ENCODE measurements around the gene HELQ. TPM values are rescaled to one million over a fixed set of nuclear protein-coding genes. Genes with fewer than 3 reads are reported as not detected.

The HELQ gene
- total RNA-seq, 1 experiment from 2014 or later: 9.3 TPM

DNA sequence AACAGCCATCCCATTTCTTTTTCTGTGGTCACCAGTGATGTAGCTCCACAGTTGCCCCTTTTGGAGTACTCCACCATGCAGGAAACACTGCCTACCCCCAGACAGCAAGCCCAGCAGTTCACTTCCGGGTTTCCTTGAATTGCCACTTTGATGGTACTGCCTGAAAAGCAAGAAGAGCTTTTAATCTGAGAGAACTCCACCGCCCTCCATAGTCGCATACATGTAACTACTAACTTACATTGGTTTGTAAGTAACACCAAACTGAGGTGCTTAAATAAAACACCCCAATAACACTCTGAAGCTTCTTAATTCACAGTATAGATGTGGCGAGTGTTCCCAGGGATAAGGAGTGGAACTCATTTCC lies 67.3 kb downstream of the HELQ start:
- intact Hi-C loops (cut with micrococcal nuclease; ENCODE audit: unreplicated experiment) (no loop called here), in situ Hi-C loops (cut with HindIII; ENCODE audit: low pct_unique_long_range_greater_than_20kb, low sequenced_read_pairs) (no loop called here)
- POLR2A ChIA-PET: no interaction called here
- no peaks in the 10 kb centered on the region for H3K4me1 ChIP-seq (ENCODE audit: control insufficient read depth, insufficient read depth, low read length)
- ATAC-seq (no peak), DNase-seq (ENCODE audit: low read depth, low spot score) (no peak)
- TF ChIP-seq POLR2AphosphoS5 (IDR thresholded peaks at IDR 0.05; ENCODE audit: low read depth, low read length) (no peak), TCF7L2 (IDR thresholded peaks at IDR 0.05; ENCODE audit: low read depth, low read length) (no peak), SIN3A (IDR thresholded peaks at IDR 0.05; ENCODE audit: borderline replicate concordance, insufficient read depth, low read depth, low read length) (no peak)
- TF ChIP-seq, protein P1, sequence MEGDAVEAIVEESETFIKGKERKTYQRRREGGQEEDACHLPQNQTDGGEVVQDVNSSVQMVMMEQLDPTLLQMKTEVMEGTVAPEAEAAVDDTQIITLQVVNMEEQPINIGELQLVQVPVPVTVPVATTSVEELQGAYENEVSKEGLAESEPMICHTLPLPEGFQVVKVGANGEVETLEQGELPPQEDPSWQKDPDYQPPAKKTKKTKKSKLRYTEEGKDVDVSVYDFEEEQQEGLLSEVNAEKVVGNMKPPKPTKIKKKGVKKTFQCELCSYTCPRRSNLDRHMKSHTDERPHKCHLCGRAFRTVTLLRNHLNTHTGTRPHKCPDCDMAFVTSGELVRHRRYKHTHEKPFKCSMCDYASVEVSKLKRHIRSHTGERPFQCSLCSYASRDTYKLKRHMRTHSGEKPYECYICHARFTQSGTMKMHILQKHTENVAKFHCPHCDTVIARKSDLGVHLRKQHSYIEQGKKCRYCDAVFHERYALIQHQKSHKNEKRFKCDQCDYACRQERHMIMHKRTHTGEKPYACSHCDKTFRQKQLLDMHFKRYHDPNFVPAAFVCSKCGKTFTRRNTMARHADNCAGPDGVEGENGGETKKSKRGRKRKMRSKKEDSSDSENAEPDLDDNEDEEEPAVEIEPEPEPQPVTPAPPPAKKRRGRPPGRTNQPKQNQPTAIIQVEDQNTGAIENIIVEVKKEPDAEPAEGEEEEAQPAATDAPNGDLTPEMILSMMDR (IDR thresholded peaks at IDR 0.05): no peak
- TF ChIP-seq, protein P2, sequence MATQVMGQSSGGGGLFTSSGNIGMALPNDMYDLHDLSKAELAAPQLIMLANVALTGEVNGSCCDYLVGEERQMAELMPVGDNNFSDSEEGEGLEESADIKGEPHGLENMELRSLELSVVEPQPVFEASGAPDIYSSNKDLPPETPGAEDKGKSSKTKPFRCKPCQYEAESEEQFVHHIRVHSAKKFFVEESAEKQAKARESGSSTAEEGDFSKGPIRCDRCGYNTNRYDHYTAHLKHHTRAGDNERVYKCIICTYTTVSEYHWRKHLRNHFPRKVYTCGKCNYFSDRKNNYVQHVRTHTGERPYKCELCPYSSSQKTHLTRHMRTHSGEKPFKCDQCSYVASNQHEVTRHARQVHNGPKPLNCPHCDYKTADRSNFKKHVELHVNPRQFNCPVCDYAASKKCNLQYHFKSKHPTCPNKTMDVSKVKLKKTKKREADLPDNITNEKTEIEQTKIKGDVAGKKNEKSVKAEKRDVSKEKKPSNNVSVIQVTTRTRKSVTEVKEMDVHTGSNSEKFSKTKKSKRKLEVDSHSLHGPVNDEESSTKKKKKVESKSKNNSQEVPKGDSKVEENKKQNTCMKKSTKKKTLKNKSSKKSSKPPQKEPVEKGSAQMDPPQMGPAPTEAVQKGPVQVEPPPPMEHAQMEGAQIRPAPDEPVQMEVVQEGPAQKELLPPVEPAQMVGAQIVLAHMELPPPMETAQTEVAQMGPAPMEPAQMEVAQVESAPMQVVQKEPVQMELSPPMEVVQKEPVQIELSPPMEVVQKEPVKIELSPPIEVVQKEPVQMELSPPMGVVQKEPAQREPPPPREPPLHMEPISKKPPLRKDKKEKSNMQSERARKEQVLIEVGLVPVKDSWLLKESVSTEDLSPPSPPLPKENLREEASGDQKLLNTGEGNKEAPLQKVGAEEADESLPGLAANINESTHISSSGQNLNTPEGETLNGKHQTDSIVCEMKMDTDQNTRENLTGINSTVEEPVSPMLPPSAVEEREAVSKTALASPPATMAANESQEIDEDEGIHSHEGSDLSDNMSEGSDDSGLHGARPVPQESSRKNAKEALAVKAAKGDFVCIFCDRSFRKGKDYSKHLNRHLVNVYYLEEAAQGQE (IDR thresholded peaks at IDR 0.05; ENCODE audit: insufficient read depth in 1 of 2, low read depth in 2 of 2, low read length in 1 of 2): no peak
- BruUV-seq (replicated peaks): no TSS peak
- H3K4me3 ChIP-seq (ENCODE audit: low read depth in 2 of 2, low read length in 2 of 2): no peak overlapping the region
- H3K36me3 ChIP-seq (ENCODE audit: control insufficient read depth, insufficient read depth, low read length): no peaks in the 10 kb centered on the region
- no peaks in the 10 kb centered on the region for H3K9me3 ChIP-seq (ENCODE audit: control insufficient read depth, insufficient read depth, low read depth, low read length)
- CTCF ChIA-PET: no interaction called here
- H3K27ac ChIP-seq (ENCODE audit: low read length): no peak overlapping the region
- H3K27me3 ChIP-seq (ENCODE audit: control insufficient read depth, insufficient read depth, low read length): no peaks in the 10 kb centered on the region

DNA sequence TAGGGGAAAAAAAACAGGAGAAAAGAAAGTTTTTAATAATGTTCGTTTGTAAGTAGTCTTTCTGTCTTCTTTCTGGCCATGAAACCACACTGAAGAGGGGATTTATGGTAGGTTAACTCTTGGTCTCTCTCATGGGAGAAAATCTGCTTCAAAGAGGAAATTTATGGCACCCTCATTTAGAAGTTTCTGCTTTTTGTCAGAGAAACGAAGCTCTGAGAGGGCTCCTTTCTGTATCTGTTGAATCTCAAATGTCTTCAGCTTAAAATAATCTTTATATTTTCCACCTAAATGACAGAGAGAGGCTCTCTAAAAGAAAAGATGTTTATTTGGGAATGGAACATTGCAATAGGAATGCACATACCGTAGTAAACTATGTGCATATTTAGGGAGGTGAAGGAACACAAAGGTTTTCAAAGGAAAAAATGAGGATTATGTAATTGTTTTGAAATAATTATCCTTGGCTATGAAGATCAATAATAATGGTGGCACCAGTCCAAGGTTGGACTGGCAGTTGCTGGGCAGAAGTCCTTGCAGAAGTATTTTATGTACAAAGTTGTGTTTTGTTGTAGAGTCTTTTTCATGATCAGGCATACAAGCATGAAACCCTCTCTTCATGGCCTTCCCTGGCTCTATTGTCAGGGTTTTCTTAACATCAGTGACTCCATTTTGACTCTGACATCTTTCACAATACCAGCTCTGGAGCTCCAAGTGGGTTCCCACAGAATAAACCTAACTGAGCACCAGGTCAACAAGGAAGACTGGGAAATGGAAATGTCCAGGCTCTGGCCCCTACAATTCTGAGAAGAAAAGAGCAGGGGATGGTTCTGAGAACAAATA lies 67.9 kb downstream of the HELQ start:
- H3K9me3 ChIP-seq (ENCODE audit: control insufficient read depth, insufficient read depth, low read depth, low read length): no peaks in the 10 kb centered on the region
- DNase-seq (ENCODE audit: low read depth, low spot score): no peak
- ChIA-PET CTCF (no interaction called here), POLR2A (interaction anchor here (0.7 kb wide), 2 partner anchors 43 to 57 kb away, joined by 3 to 4 read pairs; no protein-coding TSS in a partner anchor)
- TF ChIP-seq POLR2AphosphoS5 (IDR thresholded peaks at IDR 0.05; ENCODE audit: low read depth, low read length): no peak
- TF ChIP-seq SIN3A (IDR thresholded peaks at IDR 0.05; ENCODE audit: borderline replicate concordance, insufficient read depth, low read depth, low read length): no peak
- TF ChIP-seq, protein P2 (IDR thresholded peaks at IDR 0.05; ENCODE audit: insufficient read depth in 1 of 2, low read depth in 2 of 2, low read length in 1 of 2): no peak
- TF ChIP-seq TCF7L2 (IDR thresholded peaks at IDR 0.05; ENCODE audit: low read depth, low read length): no peak
- TF ChIP-seq, protein P1 (IDR thresholded peaks at IDR 0.05): no peak
- H3K27me3 ChIP-seq (ENCODE audit: control insufficient read depth, insufficient read depth, low read length): no peaks in the 10 kb centered on the region
- no peaks in the 10 kb centered on the region for H3K36me3 ChIP-seq (ENCODE audit: control insufficient read depth, insufficient read depth, low read length)
- in situ Hi-C loops (cut with HindIII; ENCODE audit: low pct_unique_long_range_greater_than_20kb, low sequenced_read_pairs) (no loop called here), intact Hi-C loops (cut with micrococcal nuclease; ENCODE audit: unreplicated experiment) (no loop called here)
- BruUV-seq (replicated peaks): no TSS peak
- no peak overlapping the region for H3K27ac ChIP-seq (ENCODE audit: low read length)
- ATAC-seq: no peak
- H3K4me1 ChIP-seq (ENCODE audit: control insufficient read depth, insufficient read depth, low read length): no peaks in the 10 kb centered on the region
- H3K4me3 ChIP-seq (ENCODE audit: low read depth in 2 of 2, low read length in 2 of 2): no peak overlapping the region
